ENCODE results near the gene GSTA3. TPM values are rescaled to one million over a fixed set of nuclear protein-coding genes. Genes with fewer than 3 reads are reported as not detected.
"Not testable (repeated sequence)": the region's sequence is repeated elsewhere in the genome, so short reads cannot be mapped to it uniquely, and the experiment has no call there.

GSTA3 gene
- total and polyA plus RNA-seq, 2 of the 13 experiments (the other 11 are each of a cell fraction or from before 2014, with no cell fraction given), result not detected

- peak overlapping the region; percentile 60 for H3K4me2 ChIP-seq (ENCODE audit: low read depth, low read length)
- DNase-seq (ENCODE audit: low spot score) (peak; percentile 77), FAIRE-seq (peak; percentile 55), ATAC-seq (peak; percentile 87)
- BruUV-seq (replicated peaks); H3K27me3 ChIP-seq (ENCODE audit: control insufficient read depth in 1 of 2, insufficient read depth in 2 of 2, low read length in 2 of 2); CTCF ChIA-PET (ENCODE audit: low intra/inter-chr PET ratio, low total read pairs); in situ Hi-C loops (cut with HindIII; ENCODE audit: extremely low pct_ligation_motif_present, low pct_unique_long_range_greater_than_20kb); H3K9ac ChIP-seq (ENCODE audit: insufficient read depth, low read depth, low read length); POLR2A ChIA-PET; H3K36me3 ChIP-seq (replicated peaks in 1 of 2; ENCODE audit: control insufficient read depth in 1 of 2, insufficient read depth in 2 of 2, low read length in 2 of 2); H3K27ac ChIP-seq (ENCODE audit: extremely low read length, insufficient read depth, low read length); H4K20me1 ChIP-seq (ENCODE audit: insufficient read depth, low read length); H3K4me3 ChIP-seq (replicated peaks in 1 of 3; ENCODE audit: insufficient read depth in 1 of 3, low read depth in 2 of 3, low read length in 3 of 3); H3K9me3 ChIP-seq (ENCODE audit: low read length); H2AFZ ChIP-seq (ENCODE audit: low read length); H3K79me2 ChIP-seq (ENCODE audit: insufficient read depth, low read length); TF ChIP-seq SOX13 (IDR thresholded peaks at IDR 0.05); NR2F6 (CRISPR knock-in tag; IDR thresholded peaks at IDR 0.05); EP300 (CRISPR knock-in tag; IDR thresholded peaks at IDR 0.05; ENCODE audit: borderline replicate concordance); FOXA1 (IDR thresholded peaks at IDR 0.05); SOX6 (IDR thresholded peaks at IDR 0.05): not testable (repeated sequence)
- TF ChIP-seq SOX13 (CRISPR knock-in tag; conservative IDR thresholded peaks at IDR 0.05 in 1 of 2, IDR thresholded peaks at IDR 0.05 in 1 of 2), result peak in 1 of 2 experiments; percentile 74; a peak in 1 of 4 replicates
- TF ChIP-seq NR2F6 (IDR thresholded peaks at IDR 0.05), result 0 out of 2 replicates have a peak, but pooled peaks have one; percentile 6
- TF ChIP-seq EP300 (IDR thresholded peaks at IDR 0.05; ENCODE audit: low read depth in 2 of 2, low read length in 2 of 2), result peak in 1 of 2 experiments; percentile 40; a peak in 1 of 4 replicates
- peak; percentile 60 for TF ChIP-seq GATAD2A (CRISPR knock-in tag; IDR thresholded peaks at IDR 0.05)
- TF ChIP-seq ZKSCAN8 (CRISPR knock-in tag; IDR thresholded peaks at IDR 0.05; ENCODE audit: borderline replicate concordance), result peak; percentile 93
- TF ChIP-seq HNF4A (CRISPR knock-in tag; IDR thresholded peaks at IDR 0.05), result 0 out of 2 replicates have a peak, but pooled peaks have one; percentile 14
- peak; percentile 55; the same call in 1 of the 2 replicates for TF ChIP-seq FOXA1 (CRISPR knock-in tag; IDR thresholded peaks at IDR 0.05)
- TF ChIP-seq FOXJ3 (CRISPR knock-in tag; IDR thresholded peaks at IDR 0.05; ENCODE audit: borderline replicate concordance), result peak; percentile 45; the same call in 1 of the 2 replicates
- peak; percentile 56; the same call in 1 of the 2 replicates for TF ChIP-seq SOX5 (CRISPR knock-in tag; IDR thresholded peaks at IDR 0.05; ENCODE audit: borderline replicate concordance)
- 0 out of 2 replicates have a peak, but pooled peaks have one; percentile 26 for TF ChIP-seq BCL6 (CRISPR knock-in tag; IDR thresholded peaks at IDR 0.05)
- 0 out of 2 replicates have a peak, but pooled peaks have one; percentile 40 for TF ChIP-seq HOXA5 (CRISPR knock-in tag; IDR thresholded peaks at IDR 0.05)
- 0 out of 2 replicates have a peak, but pooled peaks have one; percentile 43 for TF ChIP-seq ZNF12 (CRISPR knock-in tag; IDR thresholded peaks at IDR 0.05)
- TF ChIP-seq CEBPG (CRISPR knock-in tag; IDR thresholded peaks at IDR 0.05), result peak; percentile 72
- TF ChIP-seq TFAP4 (IDR thresholded peaks at IDR 0.05; ENCODE audit: borderline replicate concordance, low read depth), result peak; percentile 24; the same call in 1 of the 2 replicates
- TF ChIP-seq HMGXB3 (CRISPR knock-in tag; IDR thresholded peaks at IDR 0.05; ENCODE audit: borderline replicate concordance), result 0 out of 2 replicates have a peak, but pooled peaks have one; percentile 22
- peak; percentile 78 for TF ChIP-seq CEBPB (IDR thresholded peaks at IDR 0.05; ENCODE audit: borderline replicate concordance, low read depth, low read length)
- TF ChIP-seq HOXD1 (CRISPR knock-in tag; IDR thresholded peaks at IDR 0.05), result peak; percentile 84; the same call in 1 of the 2 replicates
- peak; percentile 64 for TF ChIP-seq SOX6 (CRISPR knock-in tag; IDR thresholded peaks at IDR 0.05)
- intact Hi-C loops (cut with micrococcal nuclease; ENCODE audit: unreplicated experiment), result loop anchor here (10.0 kb wide), 1 partner anchor 195 kb away; no protein-coding TSS in a partner anchor
- WGBS (ENCODE audit: low lambda C conversion rate), result 0% methylated on average over 1 of the region's 1 CpG
- H3K4me1 ChIP-seq (ENCODE audit: insufficient read depth, low read length), result peaks cover 35% of the 10 kb centered on the region
Observed at GRCh38 chr6:52919511-52919910, 10.0 kb upstream of the GSTA3 start.

All from HepG2 (cell line).